GOT3 (cell line): ENCODE results near the gene PCNX1.
"Not testable (repeated sequence)": the region's sequence is repeated elsewhere in the genome, so short reads cannot be mapped to it uniquely, and the experiment has no call there.

Experiments used
- DNase-seq: peaks from one replicate; lab custom pipeline; 2025; ENCODE audit warnings: mixed read lengths; lab: John Stamatoyannopoulos, UW

The PCNX1 gene

DNA sequence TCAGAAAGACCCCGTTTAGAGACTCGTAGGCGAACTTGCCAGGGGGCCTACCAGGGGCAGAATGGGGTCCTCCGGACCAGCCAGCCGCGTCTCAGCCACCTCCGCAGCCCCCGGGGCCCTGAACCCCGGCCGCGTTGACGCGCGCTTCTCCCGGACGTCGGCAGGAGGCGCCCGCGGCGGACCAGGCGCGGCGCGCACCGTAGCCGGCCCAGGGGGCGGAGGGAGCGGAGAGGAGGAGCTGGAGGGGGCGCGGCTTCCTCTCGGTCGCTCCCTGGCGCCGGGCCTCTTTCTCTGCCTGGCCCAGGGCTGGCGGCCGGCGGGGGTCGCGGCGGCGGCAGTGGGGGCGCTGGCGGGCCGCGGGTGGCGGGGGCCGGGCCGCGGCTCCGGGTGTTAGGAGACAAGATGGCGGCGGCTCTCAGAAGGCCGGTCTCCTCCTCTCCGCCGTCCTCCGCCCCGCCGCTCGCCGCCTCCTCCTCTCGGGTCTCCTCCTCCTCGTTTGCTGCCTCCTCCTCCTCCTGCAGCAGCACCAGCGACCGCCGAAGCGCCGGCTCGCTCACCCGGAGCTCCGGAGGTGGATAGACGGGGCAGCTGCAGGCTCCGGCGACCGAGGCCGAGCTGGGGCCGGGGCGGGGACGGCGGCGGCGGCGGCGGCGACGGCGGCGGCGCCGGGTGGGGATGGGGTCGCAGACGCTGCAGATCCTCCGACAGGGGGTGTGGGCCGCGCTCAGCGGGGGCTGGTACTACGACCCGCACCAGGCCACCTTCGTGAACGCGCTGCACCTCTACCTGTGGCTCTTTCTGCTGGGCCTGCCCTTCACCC is at the start of gene PCNX1:
Gene PCNX1 (plus strand): TSS at position 284 of the 820 bp plus-strand sequence. CDS start 392 bp downstream, at position 676.
- DNase-seq = peak; percentile 49

DNA sequence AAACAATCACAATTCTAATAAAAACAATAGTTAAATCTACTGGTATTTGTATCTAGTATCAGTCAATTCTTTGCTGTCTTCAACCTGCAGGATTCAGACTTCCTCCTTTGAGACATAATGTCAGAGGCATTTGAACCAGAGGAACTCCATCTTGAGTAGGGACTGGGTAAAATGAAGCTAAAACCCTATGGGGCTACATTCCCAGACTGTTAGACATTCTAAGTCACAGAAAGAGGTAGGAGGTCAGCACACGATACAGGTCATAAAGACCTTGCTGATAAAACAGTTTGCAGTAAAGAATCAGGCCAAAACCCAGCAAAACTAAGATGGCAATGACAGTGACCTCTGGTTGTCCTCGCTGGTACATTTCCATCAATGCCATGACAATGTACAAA is 49.8 kb upstream of the PCNX1 start:
- DNase-seq = no peak

DNA sequence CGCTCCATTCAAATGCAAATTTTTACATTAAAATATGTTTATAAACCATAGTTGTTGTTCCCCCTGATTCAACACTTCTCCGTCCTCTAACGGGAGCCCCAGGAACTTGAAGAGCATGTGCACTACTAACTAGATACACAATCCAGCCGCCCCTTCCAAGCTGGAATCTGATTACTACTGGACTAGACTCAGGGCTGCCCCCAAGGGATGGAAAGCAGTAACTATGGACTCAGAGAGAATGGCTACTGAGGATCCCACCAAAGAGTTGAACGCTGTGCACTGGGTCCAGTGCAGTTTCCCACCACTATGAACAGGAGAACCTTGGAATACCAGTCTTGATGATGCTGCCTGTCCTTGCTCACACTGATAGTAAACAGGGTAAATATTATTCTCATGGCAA is 48.6 kb upstream of the PCNX1 start:
- no peak for DNase-seq

DNA sequence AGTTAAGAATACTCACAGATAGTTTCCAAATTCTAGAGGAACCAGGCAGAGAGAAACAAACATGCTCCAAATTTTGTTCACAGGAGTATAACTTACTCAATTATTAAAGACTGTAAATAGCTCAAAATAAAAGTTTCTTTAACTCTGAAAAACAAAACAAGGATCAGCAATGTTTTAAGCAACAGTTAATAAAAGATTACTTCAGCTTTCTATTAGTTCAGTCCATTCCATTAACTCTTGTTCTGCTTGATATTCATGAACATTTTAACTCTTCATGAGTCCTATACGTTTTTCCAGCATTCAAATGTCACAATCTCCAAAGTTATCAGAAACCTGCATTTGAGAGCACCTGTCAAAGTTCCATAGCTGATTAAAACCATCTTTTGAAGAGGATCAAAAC is 40.3 kb upstream of the PCNX1 start:
- DNase-seq = not testable (repeated sequence)

DNA sequence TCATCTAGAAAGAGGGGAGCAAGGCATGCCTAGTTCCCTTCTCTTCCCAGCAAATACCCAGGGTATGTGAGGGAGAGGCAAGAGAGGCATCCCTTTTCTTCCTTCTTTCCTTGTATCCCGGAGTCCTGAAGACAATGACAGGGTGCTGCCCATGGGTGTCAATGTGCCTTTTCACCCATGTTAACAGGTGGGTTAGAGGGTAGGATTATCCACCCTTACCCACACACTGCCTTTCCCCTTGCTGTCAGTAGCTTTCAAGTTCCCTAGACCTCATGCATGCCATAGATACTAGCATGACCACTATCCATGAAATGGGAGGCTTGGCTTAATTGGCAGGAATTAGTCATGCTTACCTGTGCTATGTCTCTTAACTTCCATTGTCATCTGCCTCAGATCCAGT is 36.3 kb upstream of the PCNX1 start:
- no peak for DNase-seq

DNA sequence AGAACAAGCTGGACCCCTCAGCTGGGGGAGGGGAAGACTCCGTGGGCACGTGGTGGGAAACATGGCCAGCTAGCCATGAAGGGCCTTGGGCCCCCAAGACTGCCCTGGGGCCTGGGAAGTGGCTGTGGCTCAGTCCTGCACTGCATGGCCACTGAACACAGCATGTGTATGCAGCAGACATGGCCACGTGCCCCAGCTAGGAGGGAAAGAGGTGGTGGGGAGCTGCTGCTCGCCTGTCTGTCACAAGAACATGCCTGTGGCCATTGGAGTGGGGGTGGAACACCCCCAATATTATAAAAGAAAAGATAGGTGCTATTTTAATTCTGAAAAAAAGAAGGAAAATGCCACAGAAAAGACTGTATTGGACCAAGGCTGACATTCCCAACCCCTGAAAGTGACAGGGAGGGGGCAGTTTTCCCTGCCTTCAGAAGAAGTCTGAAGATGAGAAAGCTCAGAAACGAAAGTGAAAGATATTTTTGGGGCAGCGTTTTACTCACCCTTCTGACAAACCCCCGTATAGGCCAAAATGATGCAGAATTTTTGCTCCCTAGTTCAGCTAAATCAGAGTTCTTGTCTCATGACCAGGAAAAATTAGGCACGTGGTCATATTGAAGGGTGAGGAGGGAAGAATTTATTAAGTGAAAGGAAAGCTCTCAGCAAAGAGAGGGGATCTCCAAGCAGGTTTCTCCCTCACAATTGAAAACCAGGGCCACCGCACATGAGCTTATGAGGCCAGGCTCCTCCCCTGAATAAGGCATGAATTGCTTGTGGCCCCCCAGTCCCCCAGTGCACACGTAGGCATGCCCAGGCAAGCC is 35.2 kb upstream of the PCNX1 start:
- no peak for DNase-seq

DNA sequence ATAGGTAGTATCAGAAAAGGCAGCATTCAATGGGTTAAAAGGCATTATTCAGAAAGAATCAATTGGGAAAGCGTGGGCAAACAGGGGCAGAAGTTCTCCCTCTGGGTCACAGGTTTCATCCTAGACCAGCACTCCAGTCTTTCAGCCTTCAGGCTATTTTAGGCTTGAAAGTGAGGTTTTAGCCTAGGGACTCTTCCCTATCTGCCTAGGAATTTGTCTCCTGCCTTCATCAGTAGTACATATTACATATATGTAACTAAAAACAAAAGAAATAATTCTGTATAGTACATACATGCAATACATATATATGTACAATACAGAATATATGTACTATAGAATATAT is 34.6 kb upstream of the PCNX1 start:
- DNase-seq = no peak

DNA sequence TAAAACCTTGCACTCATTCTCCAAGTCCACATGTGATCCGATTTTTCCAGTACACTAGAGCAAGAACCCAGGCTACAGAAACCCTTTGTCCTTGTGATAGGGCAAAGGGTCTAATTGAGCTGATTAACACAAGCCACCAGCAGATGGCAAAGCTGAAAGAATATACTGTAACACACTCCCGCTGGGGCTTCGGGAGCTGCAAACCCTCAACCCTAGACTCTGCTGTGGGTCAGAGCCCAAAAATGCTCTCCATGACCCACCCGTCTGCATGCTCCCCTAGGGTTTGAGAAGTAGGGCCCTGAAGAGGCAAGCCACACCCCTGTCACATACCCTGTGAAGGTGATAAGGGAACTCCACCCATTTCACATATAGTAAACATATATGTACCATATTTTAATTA is 33.6 kb upstream of the PCNX1 start:
- no peak for DNase-seq

DNA sequence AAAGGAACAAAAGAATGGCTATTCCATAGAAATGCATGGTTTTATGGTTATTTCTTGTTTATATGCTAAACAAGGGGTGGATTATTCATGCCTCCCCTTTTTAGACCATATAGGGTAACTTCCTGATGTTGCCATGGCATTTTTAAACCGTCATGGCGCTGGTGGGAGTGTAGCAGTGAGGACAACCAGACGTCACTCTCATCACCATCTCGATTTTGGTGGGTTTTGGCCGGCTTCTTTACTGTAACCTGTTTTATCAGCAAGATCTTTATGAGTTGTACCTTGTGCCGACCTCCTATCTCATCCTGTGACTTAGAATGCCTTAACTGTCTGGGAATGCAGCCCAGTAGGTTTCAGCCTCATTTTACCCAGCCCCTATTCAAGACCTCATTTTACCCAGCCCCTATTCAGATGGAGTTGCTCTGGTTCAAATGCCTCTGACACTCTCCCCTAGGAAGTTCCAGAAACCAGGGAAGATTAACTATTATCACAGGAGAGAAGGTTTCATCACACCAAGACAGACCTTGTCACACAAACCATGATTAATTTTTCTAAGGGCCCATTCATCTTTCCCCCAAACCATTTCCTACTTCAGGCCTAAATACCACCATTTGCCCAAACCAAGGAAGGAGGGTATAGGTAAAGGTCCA is 31.3 kb upstream of the PCNX1 start:
- DNase-seq = not testable (repeated sequence)

DNA sequence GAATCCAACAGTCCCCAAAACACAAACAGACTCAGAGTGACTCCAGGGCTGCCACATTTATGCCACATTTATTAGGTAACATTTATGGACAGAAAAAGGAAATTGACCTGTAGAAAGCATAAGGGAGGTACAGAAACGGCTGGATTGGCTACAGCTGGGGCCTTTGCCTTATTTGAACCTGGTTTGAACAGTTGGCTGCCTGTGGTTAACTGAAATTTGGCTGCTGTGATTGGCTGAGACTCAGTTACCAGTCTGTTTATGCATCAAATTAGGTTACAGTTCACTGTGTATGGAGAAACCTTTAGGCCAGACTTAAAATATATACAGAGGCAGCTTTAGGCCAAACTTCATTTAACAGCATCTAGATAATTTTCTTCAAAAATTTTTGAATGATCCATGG is 27.8 kb upstream of the PCNX1 start:
- DNase-seq = no peak

DNA sequence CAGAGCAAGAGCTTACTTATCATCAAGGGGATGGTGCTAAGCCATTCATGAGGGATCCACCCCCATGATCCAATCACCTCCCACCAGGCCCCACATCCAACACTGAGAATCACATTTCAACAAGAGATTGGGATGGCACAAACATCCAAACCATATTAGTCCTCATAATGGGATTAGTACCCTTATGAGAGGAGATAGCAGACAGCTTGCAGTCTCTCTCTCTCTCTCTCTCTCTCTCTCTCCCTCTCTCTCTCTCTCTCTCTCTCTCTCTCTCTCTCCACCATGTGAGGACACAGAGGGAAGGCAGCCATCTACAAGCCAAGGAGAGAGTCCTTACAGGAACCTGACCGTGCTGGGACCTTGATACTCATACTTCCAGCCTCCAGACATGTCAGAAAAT is 26.4 kb upstream of the PCNX1 start:
- DNase-seq = not testable (repeated sequence)

DNA sequence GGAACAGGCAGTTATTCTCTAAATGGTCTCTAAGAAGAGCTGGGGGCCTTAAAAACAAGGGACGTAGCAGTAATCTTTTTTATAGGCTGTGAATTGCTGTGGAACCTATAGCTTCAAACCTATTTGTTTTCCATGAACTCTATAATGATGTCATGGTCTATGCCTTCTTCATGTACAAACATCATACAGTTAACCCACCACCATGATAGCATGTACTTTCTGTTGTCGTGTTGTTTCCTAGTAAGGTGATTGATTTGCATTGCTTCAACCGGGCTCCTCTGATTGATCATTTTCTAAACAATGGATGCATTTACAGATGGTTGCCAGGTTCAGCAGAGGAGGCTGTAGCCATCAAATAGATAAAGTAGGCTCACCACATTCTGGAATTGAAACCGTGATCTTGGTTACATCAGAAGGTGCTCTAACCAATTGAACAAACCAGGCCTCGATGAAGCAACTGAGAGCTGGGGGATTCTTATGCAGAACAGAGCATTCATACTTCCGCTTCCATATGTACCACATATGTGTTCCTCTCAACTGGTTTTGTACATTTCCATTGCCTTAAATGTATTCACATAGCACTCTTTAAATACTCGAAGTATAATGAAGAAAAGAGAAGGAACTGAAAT is 25.6 kb upstream of the PCNX1 start:
- no peak for DNase-seq

DNA sequence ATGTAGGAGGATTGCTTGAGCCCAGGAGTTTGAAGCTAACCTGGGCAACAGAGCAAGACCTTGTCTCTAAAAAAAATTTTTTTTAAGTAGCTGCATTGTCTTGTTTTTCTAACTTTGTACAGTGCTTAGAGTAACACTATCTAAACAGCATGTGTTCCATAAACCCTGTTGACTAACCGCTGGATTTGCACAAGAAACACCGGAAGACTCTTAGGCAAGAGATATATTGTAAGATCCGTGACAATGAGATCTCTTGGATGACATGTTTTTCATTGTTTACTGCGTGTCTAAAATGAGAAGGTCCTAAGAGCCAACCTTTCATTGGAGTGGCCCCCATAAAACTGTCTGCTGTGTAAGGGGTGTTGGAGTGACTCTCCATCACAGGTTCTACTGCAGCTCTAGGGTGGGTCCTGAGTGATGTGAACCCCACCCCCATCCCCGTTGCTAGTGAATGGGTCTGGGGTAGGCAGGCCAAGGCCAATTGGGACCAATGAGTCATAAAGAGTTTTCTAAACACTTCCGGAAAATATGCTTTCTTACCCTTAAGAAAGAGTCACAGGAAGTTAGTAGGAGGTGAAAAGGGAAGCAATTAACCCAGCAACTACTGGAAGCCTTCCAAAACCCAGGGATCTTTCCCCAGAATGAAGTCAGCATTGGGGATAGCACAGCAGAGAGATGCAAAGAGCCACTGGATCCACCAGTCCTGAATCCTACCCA is 24.3 kb upstream of the PCNX1 start:
- no peak for DNase-seq

DNA sequence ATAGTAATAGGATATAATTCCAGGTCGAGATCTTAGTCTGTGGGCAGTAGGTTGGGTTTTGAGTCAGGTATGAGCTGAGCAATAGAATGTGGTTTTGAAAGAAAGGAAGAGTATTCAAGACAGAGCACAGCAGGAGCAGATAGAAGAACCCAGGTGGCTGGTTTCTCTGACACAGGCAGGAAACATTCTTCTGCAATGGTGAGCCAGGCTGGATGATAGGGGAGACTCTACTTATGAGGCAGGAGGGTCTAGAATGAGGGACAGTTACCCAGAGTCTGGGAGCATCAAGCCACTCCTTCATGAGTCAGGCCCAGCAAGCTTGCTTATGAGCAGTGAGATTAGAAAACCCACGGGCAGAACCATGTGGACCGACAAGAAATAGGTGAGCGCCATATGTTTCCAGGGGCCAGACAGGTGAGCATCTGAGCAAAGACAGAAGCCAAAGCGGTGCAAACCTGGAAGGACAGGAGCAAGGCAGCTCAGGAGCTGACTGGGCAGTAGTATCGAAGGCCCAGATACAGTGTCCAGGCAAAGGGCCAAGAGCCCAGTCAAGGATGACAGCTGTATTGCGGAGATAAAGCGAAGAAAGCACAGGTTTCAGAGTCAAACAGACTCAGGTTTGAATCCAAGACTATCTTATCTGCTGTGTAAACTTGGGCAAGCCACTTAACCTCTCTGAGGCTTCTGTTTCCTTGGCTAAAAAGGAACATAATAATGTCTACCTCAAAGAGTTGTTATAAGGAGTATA is 22.5 kb upstream of the PCNX1 start:
- DNase-seq = no peak

DNA sequence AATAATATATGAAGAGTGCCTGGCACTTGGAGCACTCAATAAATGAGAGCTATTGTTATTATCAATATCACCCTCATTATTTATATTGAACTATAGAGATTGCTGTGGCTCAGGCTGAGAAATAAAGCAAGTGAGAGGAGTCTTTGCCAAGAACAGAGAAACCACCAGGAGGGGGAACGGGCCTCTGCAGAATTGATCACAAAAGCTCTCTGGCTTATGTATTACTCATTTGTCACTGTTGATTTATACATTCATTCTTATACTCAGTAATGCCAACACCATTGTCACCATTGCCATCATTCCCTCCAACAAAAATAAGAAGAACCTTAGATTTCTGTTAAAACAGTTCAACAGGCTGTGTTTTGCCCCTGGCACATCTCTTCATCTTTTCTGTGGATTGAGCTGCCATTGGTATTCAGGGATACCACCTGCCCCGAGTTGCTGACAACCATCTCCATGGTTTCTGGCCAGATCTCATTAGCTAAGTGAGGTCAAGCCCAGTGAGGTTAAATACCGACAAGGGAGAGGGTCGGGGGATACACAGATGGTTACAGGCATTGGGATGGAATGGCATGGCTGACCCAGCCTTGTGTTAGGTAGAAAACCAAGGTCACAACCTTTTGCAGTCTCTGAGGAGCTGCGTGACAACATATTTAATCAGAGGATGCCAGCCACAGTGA is 21.8 kb upstream of the PCNX1 start:
- DNase-seq = no peak

DNA sequence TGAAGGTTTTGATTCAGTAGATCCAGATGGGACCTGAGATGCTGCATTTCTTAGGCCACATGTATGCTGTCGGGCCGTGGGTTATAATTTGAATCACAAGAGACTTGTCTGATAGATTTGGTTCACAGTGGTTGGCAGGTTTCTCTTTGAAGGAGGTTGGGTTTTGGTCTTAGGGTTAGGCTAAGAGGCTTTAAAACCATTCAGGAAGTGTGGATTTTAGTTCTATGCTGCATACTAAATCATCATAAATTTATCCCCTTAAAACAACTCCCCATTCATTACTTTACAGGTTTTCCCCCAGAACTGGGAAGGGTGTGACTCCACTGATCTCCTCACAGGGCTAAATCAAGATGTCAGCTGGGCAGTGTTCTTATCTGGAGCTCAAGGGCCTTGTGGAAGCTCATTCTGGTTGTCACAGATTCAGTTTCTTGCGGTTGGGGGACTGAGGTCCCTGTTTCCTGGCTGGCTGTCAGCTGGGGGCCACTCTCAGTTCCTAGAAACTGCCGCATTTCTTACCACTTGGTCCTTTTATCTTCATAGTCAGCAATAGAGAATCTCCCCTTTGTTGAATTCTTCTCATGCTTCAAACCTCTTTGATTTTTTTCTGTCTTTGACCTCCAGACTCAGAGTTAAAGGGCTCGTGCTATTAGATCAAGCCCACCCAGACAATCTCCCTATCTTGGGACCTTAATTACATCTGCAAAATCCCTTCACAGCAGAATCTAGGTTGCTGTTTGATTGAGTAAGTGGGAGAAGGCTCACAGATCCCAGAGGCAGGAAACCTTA is 20.6 kb upstream of the PCNX1 start:
- no peak for DNase-seq

DNA sequence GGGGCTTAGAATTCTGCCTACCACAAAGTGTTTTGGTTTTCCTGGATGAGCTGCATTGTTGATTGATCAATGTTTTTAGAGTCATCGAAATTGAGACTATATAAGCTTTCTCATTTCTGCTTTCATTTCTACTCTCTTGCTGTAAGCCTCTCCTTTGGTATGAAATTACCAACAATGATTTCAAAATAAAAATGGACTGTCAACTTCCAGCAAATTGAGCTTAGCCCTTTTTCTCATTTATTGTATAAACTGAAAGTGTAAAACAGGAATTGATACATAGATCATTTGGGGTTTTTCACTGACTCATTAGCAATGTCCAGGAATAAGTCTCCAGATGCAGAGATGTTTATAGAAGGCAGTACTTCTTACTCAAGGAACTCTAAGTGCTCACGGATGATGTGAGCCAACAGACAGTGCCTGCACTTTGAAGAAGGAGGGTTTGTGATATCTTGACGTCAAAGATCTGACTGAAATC is 20.0 kb upstream of the PCNX1 start:
- no peak for DNase-seq

DNA sequence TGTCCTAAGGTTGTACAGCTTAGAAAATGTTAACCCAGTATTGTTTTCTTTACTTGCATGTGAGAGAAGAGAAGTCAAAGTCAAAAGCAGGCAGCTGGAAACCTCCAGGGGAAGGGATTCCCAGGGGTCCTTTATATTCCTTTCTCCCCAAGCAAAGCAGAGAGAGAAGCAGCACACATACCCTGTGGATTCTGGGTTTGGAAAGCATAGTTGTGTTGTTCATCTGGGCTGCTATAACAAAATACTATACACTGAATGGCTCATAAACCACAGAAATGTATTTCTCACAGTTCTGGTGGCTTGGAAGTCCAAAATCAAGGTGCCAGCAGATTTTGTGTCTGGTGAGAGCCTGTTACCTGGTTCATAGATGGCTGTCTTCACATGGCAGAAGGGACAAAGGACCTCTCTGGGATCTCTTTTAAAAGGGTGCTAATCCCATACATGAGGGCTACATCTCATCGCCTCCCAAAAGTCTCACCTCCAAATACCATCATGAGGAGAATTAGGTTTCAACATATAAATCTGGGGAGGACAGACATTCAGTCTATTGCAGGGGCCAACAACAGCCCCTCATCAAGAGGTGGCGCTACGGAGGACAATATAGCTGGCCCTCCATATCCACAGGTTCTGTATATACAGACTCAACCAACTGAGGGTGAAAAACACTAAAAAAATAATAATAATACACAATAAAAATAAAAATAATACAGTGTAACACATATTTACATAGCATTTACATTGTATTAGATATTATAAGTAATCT is 19.3 kb upstream of the PCNX1 start:
- DNase-seq = no peak
